Stimulated activated CD4-positive, alpha-beta T cell treated with anti-CD3 and anti-CD28 coated beads, Interleukin-15, amount 100 ng/mL, for 48 hours (primary cell): Measurements from ENCODE around the gene SKIC2.
"Not testable (repeated sequence)": the region's sequence is repeated elsewhere in the genome, so short reads cannot be mapped to it uniquely, and the experiment has no call there.

Experiments used
- DNase-seq, 2 donors: peaks; one replicate each; pipeline ENCODE4 v3.0.0-alpha.2; 2020; ENCODE audit warnings: low read depth in 2 of 2

The SKIC2 gene

GRCh38 chr6:31958741-31959739 lies at the start of gene SKIC2, which contains the start of gene NELFE:
Gene SKIC2, plus strand, starts transcription at chr6:31959175. Its CDS starts 18 bp downstream, at chr6:31959193.
Gene NELFE, minus strand, starts transcription at chr6:31958971. Its CDS starts 525 bp downstream, at chr6:31958446.
- peak; percentile 96 to 98 for DNase-seq

- DNase-seq, result not testable (repeated sequence)
Measured at GRCh38 chr6:31909298-31909697, 49.7 kb upstream of the SKIC2 start.

DNA sequence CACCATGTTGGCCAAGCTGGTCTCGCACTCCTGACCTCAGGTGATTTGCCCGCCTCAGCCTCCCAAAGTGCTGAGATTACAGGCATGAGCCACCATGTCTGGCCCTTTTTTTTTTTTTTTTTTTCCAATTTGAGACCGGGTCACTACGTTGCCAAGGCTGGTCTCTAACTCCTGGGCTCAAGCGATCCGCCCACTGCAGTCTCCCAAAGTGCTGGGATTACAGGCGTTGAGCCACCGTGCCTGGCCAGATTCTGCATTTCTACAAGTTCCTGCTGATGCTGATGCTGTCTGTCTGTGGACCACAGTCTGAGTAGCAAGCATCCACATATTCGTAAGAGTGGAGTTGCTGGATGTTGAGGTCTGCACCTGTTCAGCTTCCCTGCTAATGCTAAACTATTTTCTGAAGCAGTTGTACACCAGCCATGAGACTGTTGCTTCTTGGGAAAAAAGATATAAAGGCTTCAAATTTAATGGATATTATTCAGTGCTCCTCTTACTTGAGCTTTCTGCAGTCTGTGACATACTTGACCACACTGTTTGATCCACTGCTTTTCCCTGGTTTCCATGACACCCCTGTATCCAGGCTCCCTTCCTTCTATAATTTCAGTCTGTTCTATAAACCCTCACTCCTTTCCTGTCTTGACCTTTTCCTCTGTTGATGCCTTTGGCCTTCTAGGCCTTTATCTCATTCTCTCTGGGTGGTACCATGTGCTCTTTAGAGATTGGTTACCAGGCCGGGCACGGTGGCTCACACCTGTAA lies 47.0 kb upstream of the SKIC2 start:
- DNase-seq, result no peak

DNA sequence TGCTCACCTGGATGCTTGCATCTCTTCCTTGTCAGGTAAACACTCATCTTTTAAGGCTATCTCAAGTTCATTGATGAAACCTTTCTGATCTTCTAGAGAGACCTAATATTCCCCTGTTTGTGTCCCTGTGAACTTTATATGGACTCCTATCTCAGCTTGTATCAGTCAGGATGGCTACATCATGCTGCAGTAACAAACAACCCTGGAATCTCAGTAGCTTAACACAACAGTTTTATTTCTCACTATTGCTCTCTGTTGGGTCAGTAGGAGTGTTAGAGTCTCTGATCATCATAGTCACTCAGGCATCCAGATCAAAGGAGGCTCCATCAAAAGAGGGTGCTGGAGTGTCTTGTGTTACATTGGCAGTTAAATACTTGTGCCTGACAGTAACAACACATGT lies 43.6 kb upstream of the SKIC2 start:
- DNase-seq, result no peak

DNA sequence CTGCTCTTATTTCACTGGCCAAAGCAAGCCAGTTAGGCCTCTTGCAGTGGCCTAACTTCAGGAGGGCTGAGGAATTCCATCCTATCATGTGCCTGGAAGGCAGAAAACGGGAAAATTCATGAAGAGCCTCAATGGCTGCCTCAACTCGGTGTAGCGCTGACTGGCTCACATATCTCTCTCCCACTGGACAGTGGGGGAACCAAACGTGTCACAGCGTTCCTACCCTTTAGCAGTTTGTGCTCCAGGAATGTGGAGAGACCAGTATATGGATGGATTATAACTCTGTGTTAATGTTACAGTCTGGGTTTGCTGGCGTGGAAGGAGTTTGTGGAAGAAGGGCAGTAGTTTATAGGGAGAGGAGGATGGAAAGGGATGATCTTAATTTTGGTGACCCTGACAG lies 43.2 kb upstream of the SKIC2 start:
- DNase-seq, result no peak

- DNase-seq, result no peak
Measured at GRCh38 chr6:31918069-31918720, 40.8 kb upstream of the SKIC2 start.

DNA sequence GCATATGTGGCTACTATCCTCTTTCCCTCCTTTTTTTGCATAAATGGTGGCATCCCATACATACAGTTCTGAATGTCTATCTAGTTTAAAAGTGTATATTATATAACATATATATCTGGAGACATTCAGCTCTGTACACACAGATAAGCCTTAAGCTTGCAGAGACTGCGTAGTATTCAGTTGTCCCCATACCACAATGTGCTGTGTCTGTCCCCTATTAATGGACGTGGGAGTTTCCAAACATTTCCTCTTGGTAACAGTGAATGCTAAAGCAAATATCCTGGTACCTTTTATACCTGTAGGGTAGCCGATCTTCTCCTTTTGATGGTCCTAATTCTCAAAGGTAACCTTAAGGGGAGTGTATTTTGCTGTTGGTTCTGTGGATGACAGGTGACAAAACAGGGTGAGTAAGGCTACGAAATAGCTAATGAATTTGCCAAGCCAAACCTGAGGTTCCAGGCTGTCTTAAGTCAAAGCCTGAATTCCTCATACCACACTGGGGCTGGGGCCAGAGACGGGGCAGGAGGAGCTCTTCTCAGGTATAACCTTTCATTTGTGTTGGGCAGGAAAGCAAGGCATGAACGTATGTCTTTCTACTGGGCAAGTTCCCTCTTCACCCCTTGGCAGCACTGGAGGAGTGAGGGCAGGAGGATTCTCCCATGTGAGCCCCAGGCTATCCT lies 39.2 kb upstream of the SKIC2 start:
- no peak for DNase-seq

GRCh38 chr6:31920811-31921210 lies 38.2 kb upstream of the SKIC2 start:
- DNase-seq, result no peak

GRCh38 chr6:31922942-31923341 lies 36.0 kb upstream of the SKIC2 start:
- DNase-seq, result no peak

DNA sequence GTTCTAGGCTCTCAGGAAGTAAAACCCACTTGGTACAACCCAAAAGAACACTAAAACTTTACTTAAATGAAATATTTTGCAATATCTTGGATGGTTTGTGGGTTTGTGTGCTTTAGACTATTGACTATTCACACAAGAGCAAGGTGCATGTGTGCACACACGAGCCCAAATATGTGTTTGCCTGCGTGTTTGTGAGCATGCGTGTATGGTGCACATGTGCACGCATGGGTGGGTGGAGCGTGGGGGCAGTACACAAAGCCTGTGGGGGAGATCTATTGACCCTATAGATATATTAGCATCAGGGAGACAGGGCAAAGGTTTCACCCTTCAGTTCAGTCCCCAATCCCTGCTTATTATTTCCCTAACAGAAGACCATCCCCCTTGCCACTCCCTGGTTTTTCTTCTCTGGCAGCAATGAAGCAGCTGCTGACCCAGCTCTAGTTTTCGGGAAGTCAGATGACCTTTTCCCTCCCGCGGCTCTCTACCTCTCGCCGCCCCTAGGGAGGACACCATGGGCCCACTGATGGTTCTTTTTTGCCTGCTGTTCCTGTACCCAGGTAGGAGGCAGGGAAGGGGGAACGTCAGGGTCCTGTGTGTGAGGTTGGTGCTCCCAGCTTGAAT lies 31.6 kb upstream of the SKIC2 start, which contains the start of gene C2:
Gene C2, plus strand, starts transcription at position 476 of the 621 bp plus-strand sequence. Its CDS starts 36 bp downstream, at position 512.
- DNase-seq, result no peak

DNA sequence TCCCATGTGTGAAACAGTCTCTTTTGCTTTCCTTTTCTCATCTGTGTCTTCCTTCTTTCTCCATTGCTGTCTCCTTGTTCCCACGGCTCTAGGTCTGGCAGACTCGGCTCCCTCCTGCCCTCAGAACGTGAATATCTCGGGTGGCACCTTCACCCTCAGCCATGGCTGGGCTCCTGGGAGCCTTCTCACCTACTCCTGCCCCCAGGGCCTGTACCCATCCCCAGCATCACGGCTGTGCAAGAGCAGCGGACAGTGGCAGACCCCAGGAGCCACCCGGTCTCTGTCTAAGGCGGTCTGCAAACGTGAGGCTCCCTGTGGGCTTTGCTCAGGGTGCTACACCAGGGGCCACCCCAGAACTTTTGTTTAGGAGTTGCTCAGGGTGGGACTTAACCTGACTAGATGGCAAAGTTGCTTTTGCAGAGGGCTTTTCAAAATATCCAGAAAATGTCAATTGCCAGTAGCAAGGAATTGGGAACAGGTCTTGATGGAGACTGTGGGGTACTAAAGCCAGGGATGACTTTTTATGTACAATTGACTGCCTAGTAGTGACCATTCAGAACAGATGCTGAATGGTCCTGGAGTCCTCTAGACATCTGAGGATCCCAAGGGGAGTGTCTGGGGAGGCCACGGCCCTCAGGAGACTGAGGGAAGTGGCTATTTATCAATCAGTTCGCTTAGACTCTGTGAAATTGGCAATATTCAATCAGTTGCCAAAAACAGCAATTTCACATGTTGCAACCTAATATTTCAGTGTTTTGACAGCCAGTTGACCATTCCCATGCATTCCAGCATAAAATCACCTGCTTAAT lies 30.9 kb upstream of the SKIC2 start:
- no peak for DNase-seq

- DNase-seq, result no peak
Measured at GRCh38 chr6:31928672-31928939, 30.4 kb upstream of the SKIC2 start.

DNA sequence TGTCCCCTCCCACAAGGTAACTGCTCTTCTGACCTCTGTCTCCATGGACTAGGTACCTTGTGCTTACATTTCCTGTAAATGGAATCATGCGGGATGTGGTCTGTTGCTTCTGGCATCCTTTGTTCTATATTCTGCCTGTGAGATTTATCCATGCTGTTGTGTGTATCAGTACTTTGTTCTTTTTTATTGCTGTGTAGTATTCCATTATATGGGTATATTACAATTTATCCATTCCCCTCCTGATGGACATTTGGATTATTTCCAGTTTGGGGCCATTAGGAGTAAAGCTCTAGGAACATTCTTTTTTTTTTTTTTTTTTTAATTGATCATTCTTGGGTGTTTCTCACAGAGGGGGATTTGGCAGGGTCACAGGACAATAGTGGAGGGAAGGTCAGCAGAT lies 28.0 kb upstream of the SKIC2 start:
- DNase-seq, result no peak

- DNase-seq, result not testable (repeated sequence)
Measured at GRCh38 chr6:31932137-31932536, 26.8 kb upstream of the SKIC2 start.

- DNase-seq, result no peak
Measured at GRCh38 chr6:31933537-31933936, 25.4 kb upstream of the SKIC2 start.

GRCh38 chr6:31935021-31935420 lies 24.0 kb upstream of the SKIC2 start:
- DNase-seq, result no peak

DNA sequence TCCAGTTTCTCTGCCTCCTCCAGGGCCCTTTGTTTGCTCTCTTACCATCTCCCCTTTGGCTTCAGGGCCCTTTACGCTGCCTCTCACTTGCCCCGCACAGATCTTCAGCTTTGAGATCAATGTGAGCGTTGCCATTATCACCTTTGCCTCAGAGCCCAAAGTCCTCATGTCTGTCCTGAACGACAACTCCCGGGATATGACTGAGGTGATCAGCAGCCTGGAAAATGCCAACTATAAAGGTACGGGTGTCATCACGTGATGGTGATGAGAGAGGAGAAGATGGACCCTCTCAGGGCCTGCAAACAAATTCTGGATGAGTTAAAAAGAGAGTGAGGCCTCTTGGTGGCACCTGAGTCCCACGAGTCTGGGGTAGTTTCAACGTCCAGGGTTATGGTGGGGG lies 23.2 kb upstream of the SKIC2 start:
- no peak for DNase-seq

GRCh38 chr6:31940256-31940664 lies 18.7 kb upstream of the SKIC2 start:
- no peak for DNase-seq

GRCh38 chr6:31943742-31944141 lies 15.2 kb upstream of the SKIC2 start:
- DNase-seq, result no peak

DNA sequence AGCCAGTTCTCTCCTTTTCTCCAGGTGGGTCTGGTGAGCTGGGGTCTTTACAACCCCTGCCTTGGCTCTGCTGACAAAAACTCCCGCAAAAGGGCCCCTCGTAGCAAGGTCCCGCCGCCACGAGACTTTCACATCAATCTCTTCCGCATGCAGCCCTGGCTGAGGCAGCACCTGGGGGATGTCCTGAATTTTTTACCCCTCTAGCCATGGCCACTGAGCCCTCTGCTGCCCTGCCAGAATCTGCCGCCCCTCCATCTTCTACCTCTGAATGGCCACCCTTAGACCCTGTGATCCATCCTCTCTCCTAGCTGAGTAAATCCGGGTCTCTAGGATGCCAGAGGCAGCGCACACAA lies 13.8 kb upstream of the SKIC2 start:
- no peak for DNase-seq
